ENCODE results near the gene PDZD4.

PDZD4 gene

GRCh38 chrX:153867671-153868070 is 37.3 kb upstream of the PDZD4 start:
- no peak for DNase-seq

DNA sequence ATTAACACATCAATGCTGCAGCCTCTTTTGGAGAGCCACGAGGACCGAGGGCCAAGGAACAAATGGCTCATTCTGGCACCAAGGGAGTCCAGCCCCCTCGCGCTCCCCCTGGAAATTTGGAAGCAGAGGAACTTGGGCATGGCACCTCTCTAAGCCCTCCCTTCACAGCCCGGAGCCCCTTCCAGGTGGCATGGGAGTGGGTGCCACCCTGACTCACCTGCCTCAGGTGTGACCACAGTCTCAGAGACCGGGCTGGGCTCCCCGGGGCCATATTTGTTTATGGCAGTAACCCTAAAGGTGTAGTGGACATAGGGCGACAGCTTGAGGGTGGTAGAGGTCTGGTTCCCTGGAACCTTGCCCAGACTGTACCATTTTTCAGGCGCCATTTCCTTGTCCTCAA is 36.8 kb upstream of the PDZD4 start:
- no peak for DNase-seq

- DNase-seq: no peak
Observed at GRCh38 chrX:153866302-153867019, 36.1 kb upstream of the PDZD4 start.

GRCh38 chrX:153865685-153866084 is 35.3 kb upstream of the PDZD4 start:
- DNase-seq: no peak

GRCh38 chrX:153865321-153865580 is 34.9 kb upstream of the PDZD4 start:
- no peak for DNase-seq

GRCh38 chrX:153864561-153865320 is 34.4 kb upstream of the PDZD4 start:
- no peak for DNase-seq

DNA sequence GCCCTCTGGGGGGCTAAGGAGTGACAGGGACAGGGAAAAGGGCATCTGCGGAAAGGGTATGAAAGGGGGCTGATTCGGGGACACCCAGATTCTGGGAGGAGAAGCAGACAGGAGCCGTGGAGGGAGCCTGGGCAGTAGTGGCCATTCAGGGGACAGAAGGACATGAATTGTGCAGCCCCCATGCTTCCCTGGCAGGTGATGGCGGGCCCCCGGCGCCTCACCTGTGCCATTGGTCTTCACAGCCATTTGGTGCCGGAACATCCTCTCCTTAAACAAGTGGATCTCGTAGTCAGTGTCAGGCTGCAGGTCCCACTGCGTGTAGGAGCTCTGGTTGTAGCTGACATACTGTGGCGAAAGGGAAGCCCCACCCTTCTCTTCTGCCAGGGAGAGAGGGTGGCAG is 33.8 kb upstream of the PDZD4 start:
- DNase-seq: no peak

GRCh38 chrX:153863251-153863991 is 33.1 kb upstream of the PDZD4 start:
- no peak for DNase-seq

- DNase-seq: no peak
Observed at GRCh38 chrX:153862369-153863250, 32.3 kb upstream of the PDZD4 start.

- no peak for DNase-seq
Observed at GRCh38 chrX:153861733-153862310, 31.5 kb upstream of the PDZD4 start.

- no peak for DNase-seq
Observed at GRCh38 chrX:153861151-153861550, 30.8 kb upstream of the PDZD4 start.

- no peak for DNase-seq
Observed at GRCh38 chrX:153857348-153857903, 27.1 kb upstream of the PDZD4 start.

GRCh38 chrX:153854702-153855101 is 24.4 kb upstream of the PDZD4 start:
- no peak for DNase-seq

GRCh38 chrX:153853902-153854267 is 23.5 kb upstream of the PDZD4 start:
- no peak for DNase-seq

DNA sequence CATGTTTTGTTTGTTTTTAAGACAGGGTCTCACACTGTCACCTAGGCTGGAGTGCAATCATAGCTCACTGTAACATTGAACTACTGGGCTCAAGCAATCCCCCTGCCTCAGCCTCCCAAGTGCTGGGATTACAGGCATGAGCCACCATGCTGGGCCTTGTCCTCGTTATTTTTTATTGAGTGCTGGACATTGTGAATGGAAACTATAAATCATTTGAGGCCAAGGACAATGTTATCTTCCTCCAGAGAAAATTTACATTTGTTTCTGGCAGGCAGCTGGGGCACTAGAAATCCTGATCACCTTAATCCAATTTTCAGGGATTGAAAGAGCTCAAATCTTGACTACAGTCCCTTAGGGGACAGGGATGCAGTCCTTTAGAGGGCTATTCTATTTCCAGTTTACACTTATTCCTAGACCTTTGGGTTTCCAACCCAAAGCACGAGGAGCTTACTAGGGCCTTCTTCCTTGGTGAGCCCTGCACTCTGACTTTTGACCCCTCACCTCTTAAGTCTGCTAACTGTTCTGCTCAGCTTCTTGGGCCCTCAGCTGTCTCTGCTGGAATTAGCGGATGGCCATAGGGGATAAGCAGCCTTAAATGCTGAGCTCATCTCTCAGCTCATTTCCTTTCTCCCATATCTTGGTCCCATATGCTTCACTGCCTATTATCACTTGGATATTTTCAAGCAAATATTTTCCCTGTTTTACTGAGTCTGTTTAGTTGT is 23.0 kb upstream of the PDZD4 start:
- no peak for DNase-seq

DNA sequence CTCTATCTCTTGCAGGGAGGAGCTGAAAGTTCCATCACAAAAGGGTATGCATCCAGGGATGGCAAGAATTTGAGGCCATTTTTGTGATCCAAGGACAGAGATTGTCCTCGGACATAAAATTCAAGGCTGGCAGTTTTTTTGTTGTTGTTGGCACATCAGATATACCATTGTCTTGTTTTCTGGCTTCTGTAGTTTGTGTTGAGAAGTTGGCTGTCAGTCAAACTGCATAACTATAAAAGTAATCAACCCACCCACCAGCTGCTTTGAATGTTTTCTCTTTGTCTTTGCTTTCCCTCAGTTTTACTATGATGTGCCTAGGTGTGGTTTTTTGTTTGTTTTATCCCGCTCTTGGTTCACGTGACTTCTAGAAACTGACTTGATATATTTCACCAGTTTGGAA is 21.6 kb upstream of the PDZD4 start:
- DNase-seq: no peak

DNA sequence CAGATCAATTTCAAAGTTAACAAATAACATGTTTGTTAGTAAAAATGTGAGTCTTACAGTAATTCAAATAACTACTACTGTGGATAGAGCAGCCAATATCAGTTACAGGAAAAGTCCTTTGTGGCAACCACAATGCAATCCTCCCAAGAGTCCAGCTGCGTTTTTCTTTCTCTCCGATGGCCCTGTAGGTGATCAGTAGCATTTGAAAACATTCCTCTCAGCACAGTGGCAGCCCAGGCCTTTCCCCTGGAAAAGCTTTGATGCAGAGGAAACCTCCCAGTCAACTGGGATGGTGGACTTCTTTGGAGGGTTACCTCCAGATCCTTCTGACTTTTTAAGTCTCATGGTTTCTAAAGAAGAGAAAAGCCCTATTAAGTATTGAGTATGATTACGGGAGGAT is 18.0 kb upstream of the PDZD4 start:
- no peak for DNase-seq

GRCh38 chrX:153845842-153846241 is 15.5 kb upstream of the PDZD4 start:
- DNase-seq: no peak

DNA sequence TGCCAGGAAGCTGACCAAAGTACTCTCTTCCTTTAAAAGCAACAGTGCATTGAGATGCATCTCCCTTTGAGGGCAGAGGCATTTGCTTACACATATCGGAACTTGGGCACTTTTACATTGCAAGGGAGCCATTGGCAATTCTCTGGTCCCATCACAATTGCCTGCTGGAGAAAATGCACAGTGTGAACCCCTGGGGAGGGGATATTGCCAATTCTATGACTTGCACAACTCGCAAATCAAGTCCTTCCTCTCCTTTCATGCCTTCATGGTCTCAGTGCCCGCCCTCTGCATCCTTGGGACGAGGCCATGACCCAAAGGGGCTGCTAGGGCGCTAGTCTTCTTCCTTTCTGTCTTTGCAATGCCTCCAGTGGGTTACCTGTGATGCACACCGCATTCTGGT is 14.9 kb upstream of the PDZD4 start:
- no peak for DNase-seq

DNA sequence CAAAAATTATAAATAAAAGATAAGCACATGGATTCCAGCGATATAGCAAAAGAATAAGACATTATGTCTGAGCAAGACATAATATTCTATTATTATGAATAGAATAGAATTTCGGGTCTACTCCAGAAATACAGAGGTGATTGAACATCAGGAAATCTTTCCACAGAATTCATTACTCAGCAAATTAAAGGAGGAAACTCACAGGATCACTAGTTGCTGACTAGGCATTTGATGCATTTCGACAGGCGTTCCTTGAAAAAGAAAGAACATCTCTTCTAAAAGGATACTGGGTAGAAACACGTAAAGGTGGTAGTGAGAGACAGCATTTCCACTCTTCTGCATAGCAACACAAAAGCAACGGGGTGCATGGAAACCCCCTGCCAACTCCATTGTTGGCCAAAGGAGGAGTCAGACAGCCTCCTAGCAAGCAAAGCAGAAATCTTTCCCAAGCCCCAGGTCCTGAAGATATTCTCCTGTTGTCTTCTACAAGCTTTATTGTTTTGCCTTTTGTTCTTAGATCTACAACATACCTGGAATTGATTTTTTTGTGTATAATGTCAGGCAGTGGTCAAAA is 14.3 kb upstream of the PDZD4 start:
- no peak for DNase-seq

DNA sequence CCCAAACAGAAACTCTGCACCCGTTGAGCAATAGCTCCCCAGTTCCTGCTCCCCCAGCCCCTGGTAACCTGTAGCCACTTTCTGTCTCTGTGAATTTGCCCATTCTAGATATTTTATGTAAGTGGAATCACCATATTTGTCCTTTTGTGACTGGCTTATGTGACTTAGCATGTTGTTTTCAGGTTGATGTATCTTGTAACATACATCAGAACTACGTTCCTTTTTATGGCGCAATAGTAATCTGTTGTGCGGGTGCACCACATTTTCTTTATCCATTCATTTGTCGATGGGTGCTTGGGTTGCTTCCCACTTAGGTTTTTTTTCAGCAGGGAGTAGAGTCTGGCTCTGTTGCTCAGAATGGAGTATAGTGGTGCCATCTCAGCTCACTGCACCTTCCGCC is 6.6 kb upstream of the PDZD4 start:
- no peak for DNase-seq

GRCh38 chrX:153832728-153833127 is 2.4 kb upstream of the PDZD4 start:
- DNase-seq: no peak
